Neuronal stem cell (in vitro differentiated cells): ENCODE measurements around the gene ARIH1.
"Not testable (repeated sequence)": the region's sequence is repeated elsewhere in the genome, so short reads cannot be mapped to it uniquely, and the experiment has no call there.

ENCODE experiments used
- DNase-seq: peaks from one replicate; pipeline ENCODE4 v3.0.0-alpha.2; 2013; ENCODE audit warnings: low spot score
- H2AFZ ChIP-seq: one replicate; pipeline ENCODE4 v1.6.1; 2013; ENCODE audit warnings: mild to moderate bottlenecking, low read length, inconsistent platforms
- H2AK5ac ChIP-seq: 2 replicates; pipeline ENCODE4 v1.6.1; 2013; ENCODE audit warnings: low read depth, mild to moderate bottlenecking, inconsistent platforms, low read length, moderate library complexity, mixed read lengths
- H2BK120ac ChIP-seq: 2 replicates; pipeline ENCODE4 v1.6.1; 2013; ENCODE audit warnings: low read depth, mild to moderate bottlenecking, inconsistent platforms, low read length, moderate library complexity, mixed read lengths
- H2BK12ac ChIP-seq: one replicate; pipeline ENCODE4 v1.6.1; 2013; ENCODE audit warnings: low read length, inconsistent platforms
- H2BK15ac ChIP-seq: 2 replicates; pipeline ENCODE4 v1.6.1; 2013; ENCODE audit warnings: mild to moderate bottlenecking, low read length, inconsistent platforms, mixed read lengths
- H2BK5ac ChIP-seq: one replicate; pipeline ENCODE4 v1.6.1; 2013; ENCODE audit warnings: inconsistent platforms, mild to moderate bottlenecking, low read length, moderate library complexity
- H3K14ac ChIP-seq: one replicate; pipeline ENCODE4 v1.6.1; 2013; ENCODE audit warnings: low read length, inconsistent platforms
- H3K18ac ChIP-seq: 2 replicates; pipeline ENCODE4 v1.6.1; 2013; ENCODE audit warnings: low read length, inconsistent platforms
- H3K23ac ChIP-seq: 2 replicates; pipeline ENCODE4 v1.6.1; 2013; ENCODE audit warnings: low read depth, mild to moderate bottlenecking, mixed read lengths, low read length, inconsistent platforms; ENCODE audit not compliant: poor library complexity
- H3K27ac ChIP-seq: replicated peaks from 3 replicates; pipeline ENCODE4 v1.5.1; 2013; ENCODE audit warnings: low read length, inconsistent platforms
- H3K27me3 ChIP-seq, 3 experiments: 2 replicates each; pipeline ENCODE4 v1.6.1; 2013; ENCODE audit warnings: low read length in 3 of 3, mild to moderate bottlenecking in 2 of 3, inconsistent platforms in 1 of 3, low read depth in 1 of 3, mixed read lengths in 1 of 3, moderate library complexity in 1 of 3; ENCODE audit not compliant: control insufficient read depth in 3 of 3, insufficient read depth in 3 of 3
- H3K36me3 ChIP-seq, 2 donors: replicated peaks in 1 of 2; 2 replicates each; pipeline ENCODE4 v1.6.1; 2013; ENCODE audit warnings: low read length in 2 of 2; ENCODE audit not compliant: control insufficient read depth in 2 of 2, insufficient read depth in 2 of 2
- H3K4ac ChIP-seq: 2 replicates; pipeline ENCODE4 v1.6.1; 2013; ENCODE audit warnings: inconsistent platforms, mild to moderate bottlenecking, low read length, moderate library complexity
- H3K4me1 ChIP-seq, 2 donors: 1 replicate in 1 of 2; 2 replicates in 1 of 2; pipeline ENCODE4 v1.6.1; 2013; ENCODE audit warnings: low read length in 2 of 2, low read depth in 1 of 2; ENCODE audit not compliant: control insufficient read depth in 2 of 2, insufficient read depth in 1 of 2
- H3K4me2 ChIP-seq: one replicate; pipeline ENCODE4 v1.6.1; 2013; ENCODE audit warnings: mild to moderate bottlenecking, low read length, inconsistent platforms; ENCODE audit not compliant: insufficient read depth, poor library complexity, severe bottlenecking
- H3K4me3 ChIP-seq, 2 donors: 2 replicates each; pipeline ENCODE4 v1.5.1; 2013; ENCODE audit warnings: low read length in 2 of 2, mild to moderate bottlenecking in 2 of 2, inconsistent platforms in 1 of 2, moderate library complexity in 1 of 2
- H3K79me1 ChIP-seq: one replicate; pipeline ENCODE4 v1.6.1; 2013; ENCODE audit warnings: low read depth, mild to moderate bottlenecking, inconsistent platforms, low read length, moderate library complexity
- H3K9ac ChIP-seq: one replicate; pipeline ENCODE4 v1.6.1; 2013; ENCODE audit warnings: mild to moderate bottlenecking, low read depth, low read length, inconsistent platforms; ENCODE audit not compliant: poor library complexity
- H3K9me3 ChIP-seq, 2 donors: replicated peaks in 1 of 2; 2 replicates each; pipeline versions ENCODE3 to v1.6.1; 2013; ENCODE audit warnings: low read length in 2 of 2, mild to moderate bottlenecking in 2 of 2, inconsistent platforms in 1 of 2, low read depth in 1 of 2, mixed read lengths in 1 of 2, moderate library complexity in 1 of 2; ENCODE audit not compliant: control insufficient read depth in 2 of 2, insufficient read depth in 1 of 2
- H4K8ac ChIP-seq: one replicate; pipeline ENCODE4 v1.6.1; 2013; ENCODE audit warnings: low read depth, mild to moderate bottlenecking, inconsistent platforms, low read length, moderate library complexity
- H4K91ac ChIP-seq: one replicate; pipeline ENCODE4 v1.6.1; 2013; ENCODE audit warnings: low read length, low read depth, mild to moderate bottlenecking, inconsistent platforms; ENCODE audit not compliant: poor library complexity
- WGBS, 2 donors: extraction: QIAGEN DNeasy Blood & Tissue Kit; methylation state at CpG; one replicate each; pipeline ENCODE4 v1.1.7; 2013; ENCODE audit warnings: missing lambda C conversion rate in 2 of 2, mixed read lengths in 1 of 2; ENCODE audit not compliant: insufficient read length in 2 of 2, insufficient replicate concordance in 1 of 2; ENCODE audit errors: extremely low coverage in 2 of 2; 5-methylcytosine and 5-hydroxymethylcytosine counted together

The ARIH1 gene

DNA sequence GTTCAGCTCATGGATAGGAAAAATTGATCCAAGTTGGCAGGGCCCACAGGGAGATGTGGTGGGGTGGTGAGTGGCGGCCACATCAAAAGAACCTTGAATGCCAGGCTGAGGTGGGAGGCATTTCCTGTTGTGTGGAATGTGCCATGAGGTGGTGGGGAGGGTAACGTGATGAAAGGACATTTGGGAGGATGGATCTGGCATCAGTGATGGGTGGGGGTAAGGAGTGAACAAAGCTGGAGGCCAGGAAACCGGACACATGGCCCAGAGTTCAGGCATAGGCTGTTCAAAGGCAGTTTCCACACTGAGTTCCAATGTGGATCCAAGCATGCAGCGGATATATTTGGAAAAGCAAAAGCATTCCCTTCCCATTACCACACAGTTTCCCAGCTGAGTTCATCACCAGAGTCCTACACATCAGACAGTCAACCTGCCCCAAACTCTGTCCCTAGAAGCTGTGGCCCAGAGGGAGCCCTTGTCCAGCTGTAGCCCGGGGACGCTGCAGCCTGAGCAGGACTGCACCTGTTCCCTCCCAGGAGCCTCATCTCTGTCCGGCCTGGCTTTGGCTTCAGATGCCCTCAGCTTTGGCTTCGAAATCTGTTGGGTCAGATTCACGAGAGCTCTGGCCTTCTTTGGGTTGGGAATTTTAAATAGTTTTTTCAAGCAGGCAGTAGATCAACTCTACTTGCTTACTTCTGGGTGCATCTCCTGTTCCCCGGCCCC lies 142.5 kb downstream of the ARIH1 start:
- H2BK5ac ChIP-seq, result no peak overlapping the region
- peaks cover 6 to 8% of the 10 kb centered on the region in 2 donors for H3K4me1 ChIP-seq
- no peak overlapping the region for H3K9ac ChIP-seq
- H3K14ac ChIP-seq, result no peak overlapping the region
- no peak overlapping the region for H2BK120ac ChIP-seq
- H3K4ac ChIP-seq, result no peak overlapping the region
- WGBS, 2 donors, result no CpG with 5 or more reads among the region's 10 CpGs
- H3K27me3 ChIP-seq, result no peaks in the 10 kb centered on the region
- H4K91ac ChIP-seq, result peak overlapping the region; percentile 33
- no peak overlapping the region for H4K8ac ChIP-seq
- no peak overlapping the region for H3K23ac ChIP-seq
- no peaks in the 10 kb centered on the region for H3K36me3 ChIP-seq
- no peak overlapping the region for H2BK12ac ChIP-seq
- H2AFZ ChIP-seq, result no peak overlapping the region
- no peaks in the 10 kb centered on the region for H3K79me1 ChIP-seq
- H3K4me2 ChIP-seq, result no peak overlapping the region
- H2BK15ac ChIP-seq, result no peak overlapping the region
- H2AK5ac ChIP-seq, result no peak overlapping the region
- no peak overlapping the region for H3K18ac ChIP-seq
- no peak for DNase-seq
- H3K9me3 ChIP-seq, result no peaks in the 10 kb centered on the region
- no peak overlapping the region for H3K4me3 ChIP-seq
- no peak overlapping the region for H3K27ac ChIP-seq

DNA sequence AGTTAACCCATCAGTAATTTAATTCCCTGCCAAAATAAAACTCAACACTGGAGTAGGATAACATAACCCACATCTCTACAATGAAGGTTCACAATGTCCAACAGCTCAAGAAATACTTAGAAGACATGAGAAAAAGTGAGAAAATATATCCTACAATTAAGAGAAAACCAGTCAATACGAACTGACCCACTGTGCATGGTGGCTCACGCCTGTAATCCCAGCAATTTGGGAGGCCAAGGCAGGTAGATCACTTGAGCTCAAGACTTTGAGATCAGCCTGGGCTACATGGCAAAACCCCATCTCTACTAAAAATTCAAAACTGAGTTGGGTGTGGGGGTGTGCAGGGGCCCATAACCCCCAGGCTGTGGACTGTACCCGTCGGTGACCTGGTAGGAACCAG lies 149.7 kb downstream of the ARIH1 start:
- not testable (repeated sequence) for H3K79me1 ChIP-seq, H3K23ac ChIP-seq, H2BK15ac ChIP-seq, H3K27me3 ChIP-seq, H4K8ac ChIP-seq, DNase-seq, H2BK5ac ChIP-seq, H3K18ac ChIP-seq, H2AK5ac ChIP-seq, H3K4me1 ChIP-seq, H3K9ac ChIP-seq, H3K36me3 ChIP-seq, H3K27ac ChIP-seq, H4K91ac ChIP-seq, H2AFZ ChIP-seq, H2BK120ac ChIP-seq, H3K9me3 ChIP-seq, H2BK12ac ChIP-seq, H3K4me2 ChIP-seq, H3K4ac ChIP-seq, H3K4me3 ChIP-seq, H3K14ac ChIP-seq
- WGBS, 2 donors, result no CpG with 5 or more reads among the region's 4 CpGs

DNA sequence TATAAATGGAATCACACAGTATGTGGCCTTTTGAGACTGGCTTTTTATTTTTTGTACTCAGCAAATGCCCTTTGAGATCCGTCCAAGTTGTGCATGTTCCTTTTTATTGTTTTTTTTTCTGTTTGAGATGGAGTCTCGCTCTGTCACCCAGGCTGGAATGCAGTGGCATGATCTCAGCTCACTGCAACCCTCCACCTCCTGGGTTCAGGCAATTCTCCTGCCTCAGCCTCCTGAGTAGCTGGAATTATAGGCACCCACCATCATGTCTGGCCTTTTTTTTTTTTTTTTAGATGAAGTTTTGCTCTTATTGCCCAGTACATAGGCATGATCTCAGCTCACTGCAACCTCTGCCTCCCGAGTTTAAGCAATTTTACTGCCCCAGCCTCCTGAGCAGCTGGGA lies 152.0 kb downstream of the ARIH1 start:
- not testable (repeated sequence) for H2AK5ac ChIP-seq, H3K18ac ChIP-seq, H3K4ac ChIP-seq, H3K9ac ChIP-seq, H2BK12ac ChIP-seq, H3K27me3 ChIP-seq, H3K4me1 ChIP-seq, H4K8ac ChIP-seq, H2AFZ ChIP-seq, DNase-seq, H2BK120ac ChIP-seq, H3K9me3 ChIP-seq, H4K91ac ChIP-seq, H3K36me3 ChIP-seq, H3K4me2 ChIP-seq, H3K14ac ChIP-seq, H3K23ac ChIP-seq, H2BK15ac ChIP-seq, H3K27ac ChIP-seq, H3K79me1 ChIP-seq, H3K4me3 ChIP-seq, H2BK5ac ChIP-seq
- WGBS, 2 donors, result no CpG with 5 or more reads among the region's 3 CpGs

DNA sequence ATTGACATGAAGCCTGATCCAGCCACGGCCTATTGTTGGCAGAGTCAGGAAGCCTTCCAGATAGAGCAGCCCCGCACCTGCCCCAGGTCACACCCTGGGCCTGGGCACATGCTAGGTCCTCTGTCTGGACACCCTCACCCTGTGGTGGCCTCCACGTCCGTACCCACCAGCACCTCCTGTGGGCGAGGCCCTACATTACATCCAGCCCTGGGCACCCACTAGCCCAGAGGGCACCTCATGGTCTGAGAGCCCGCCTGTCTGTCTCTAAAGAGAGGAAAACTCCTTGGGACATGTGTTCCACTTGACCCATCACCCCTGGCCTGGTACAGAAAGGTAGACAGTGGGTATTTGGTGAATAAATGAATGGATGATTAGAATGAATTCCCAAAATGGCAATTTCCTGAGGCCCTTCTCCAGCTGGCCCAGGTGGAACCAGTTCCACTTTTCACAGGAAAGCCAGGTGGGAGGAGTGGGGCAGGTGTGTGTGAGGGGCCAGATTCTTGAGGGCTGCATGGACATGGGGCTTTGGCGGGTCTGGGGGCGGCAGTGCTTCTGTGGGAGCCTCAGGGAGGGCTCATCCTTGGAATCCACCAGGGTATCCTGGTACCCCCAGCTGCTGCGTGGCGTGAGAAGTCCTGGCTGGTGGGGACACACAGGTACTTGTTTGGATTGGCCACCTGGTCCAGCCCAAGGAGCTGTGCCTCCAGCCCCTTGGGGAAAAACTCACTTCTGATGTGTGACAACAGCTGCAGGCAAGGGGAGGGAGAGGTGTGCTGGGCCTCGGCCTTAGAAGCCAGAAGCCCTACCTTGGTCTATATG lies 154.3 kb downstream of the ARIH1 start:
- not testable (repeated sequence) for H3K9ac ChIP-seq, H3K4me2 ChIP-seq, H2AK5ac ChIP-seq, H3K4me3 ChIP-seq, H2BK12ac ChIP-seq, H3K4ac ChIP-seq, H3K36me3 ChIP-seq, H2BK120ac ChIP-seq, H3K9me3 ChIP-seq, H3K4me1 ChIP-seq, H3K27me3 ChIP-seq, DNase-seq, H2AFZ ChIP-seq, H2BK15ac ChIP-seq, H4K8ac ChIP-seq, H4K91ac ChIP-seq, H3K27ac ChIP-seq, H3K23ac ChIP-seq, H3K79me1 ChIP-seq
- Histone ChIP-seq H2BK5ac (peak overlapping the region; percentile 24), H3K14ac (peak overlapping the region; percentile 82), H3K18ac (peak overlapping the region; percentile 38)
- WGBS, 2 donors, result no CpG with 5 or more reads among the region's 11 CpGs
